ENCODE measurements around the gene GBP2.

DNA sequence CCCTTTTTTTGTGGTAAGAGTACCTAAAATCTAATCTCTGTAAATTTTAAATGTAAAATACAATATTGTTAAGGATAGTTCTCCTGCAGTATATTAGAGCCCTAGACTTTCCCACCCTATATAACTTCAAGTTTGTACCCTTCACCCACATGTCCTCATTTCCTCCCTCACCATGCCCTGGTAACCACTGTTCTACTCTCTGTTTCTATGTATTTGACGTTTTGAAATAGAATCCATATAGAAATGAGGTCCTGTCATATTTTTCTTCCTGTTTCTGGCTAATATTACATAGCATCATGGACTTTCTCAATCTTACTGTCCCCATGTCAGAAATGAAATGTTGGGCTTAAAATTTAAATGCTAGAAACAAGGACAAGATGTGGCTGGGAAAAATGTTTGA is 25.1 kb upstream of the GBP2 start:
- TF ChIP-seq ZNF197 (CRISPR knock-in tag; IDR thresholded peaks at IDR 0.05; ENCODE audit: low read depth) (no peak), SP1 (CRISPR knock-in tag; IDR thresholded peaks at IDR 0.05) (no peak), ZFPM2 (CRISPR knock-in tag; IDR thresholded peaks at IDR 0.05) (no peak)
- TF ChIP-seq, protein P1, sequence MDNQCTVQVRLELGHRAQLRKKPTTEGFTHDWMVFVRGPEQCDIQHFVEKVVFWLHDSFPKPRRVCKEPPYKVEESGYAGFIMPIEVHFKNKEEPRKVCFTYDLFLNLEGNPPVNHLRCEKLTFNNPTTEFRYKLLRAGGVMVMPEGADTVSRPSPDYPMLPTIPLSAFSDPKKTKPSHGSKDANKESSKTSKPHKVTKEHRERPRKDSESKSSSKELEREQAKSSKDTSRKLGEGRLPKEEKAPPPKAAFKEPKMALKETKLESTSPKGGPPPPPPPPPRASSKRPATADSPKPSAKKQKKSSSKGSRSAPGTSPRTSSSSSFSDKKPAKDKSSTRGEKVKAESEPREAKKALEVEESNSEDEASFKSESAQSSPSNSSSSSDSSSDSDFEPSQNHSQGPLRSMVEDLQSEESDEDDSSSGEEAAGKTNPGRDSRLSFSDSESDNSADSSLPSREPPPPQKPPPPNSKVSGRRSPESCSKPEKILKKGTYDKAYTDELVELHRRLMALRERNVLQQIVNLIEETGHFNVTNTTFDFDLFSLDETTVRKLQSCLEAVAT (IDR thresholded peaks at IDR 0.05), result no peak
- TF ChIP-seq, protein P2, sequence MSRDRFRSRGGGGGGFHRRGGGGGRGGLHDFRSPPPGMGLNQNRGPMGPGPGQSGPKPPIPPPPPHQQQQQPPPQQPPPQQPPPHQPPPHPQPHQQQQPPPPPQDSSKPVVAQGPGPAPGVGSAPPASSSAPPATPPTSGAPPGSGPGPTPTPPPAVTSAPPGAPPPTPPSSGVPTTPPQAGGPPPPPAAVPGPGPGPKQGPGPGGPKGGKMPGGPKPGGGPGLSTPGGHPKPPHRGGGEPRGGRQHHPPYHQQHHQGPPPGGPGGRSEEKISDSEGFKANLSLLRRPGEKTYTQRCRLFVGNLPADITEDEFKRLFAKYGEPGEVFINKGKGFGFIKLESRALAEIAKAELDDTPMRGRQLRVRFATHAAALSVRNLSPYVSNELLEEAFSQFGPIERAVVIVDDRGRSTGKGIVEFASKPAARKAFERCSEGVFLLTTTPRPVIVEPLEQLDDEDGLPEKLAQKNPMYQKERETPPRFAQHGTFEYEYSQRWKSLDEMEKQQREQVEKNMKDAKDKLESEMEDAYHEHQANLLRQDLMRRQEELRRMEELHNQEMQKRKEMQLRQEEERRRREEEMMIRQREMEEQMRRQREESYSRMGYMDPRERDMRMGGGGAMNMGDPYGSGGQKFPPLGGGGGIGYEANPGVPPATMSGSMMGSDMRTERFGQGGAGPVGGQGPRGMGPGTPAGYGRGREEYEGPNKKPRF (IDR thresholded peaks at IDR 0.05; ENCODE audit: low read depth, low read length), result no peak
- TF ChIP-seq, protein P3, sequence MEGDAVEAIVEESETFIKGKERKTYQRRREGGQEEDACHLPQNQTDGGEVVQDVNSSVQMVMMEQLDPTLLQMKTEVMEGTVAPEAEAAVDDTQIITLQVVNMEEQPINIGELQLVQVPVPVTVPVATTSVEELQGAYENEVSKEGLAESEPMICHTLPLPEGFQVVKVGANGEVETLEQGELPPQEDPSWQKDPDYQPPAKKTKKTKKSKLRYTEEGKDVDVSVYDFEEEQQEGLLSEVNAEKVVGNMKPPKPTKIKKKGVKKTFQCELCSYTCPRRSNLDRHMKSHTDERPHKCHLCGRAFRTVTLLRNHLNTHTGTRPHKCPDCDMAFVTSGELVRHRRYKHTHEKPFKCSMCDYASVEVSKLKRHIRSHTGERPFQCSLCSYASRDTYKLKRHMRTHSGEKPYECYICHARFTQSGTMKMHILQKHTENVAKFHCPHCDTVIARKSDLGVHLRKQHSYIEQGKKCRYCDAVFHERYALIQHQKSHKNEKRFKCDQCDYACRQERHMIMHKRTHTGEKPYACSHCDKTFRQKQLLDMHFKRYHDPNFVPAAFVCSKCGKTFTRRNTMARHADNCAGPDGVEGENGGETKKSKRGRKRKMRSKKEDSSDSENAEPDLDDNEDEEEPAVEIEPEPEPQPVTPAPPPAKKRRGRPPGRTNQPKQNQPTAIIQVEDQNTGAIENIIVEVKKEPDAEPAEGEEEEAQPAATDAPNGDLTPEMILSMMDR (IDR thresholded peaks at IDR 0.05 in 2 of 3, conservative IDR thresholded peaks at IDR 0.05 in 1 of 3; ENCODE audit: insufficient read depth in 2 of 3, low read depth in 1 of 3, low read length in 3 of 3), result no peak

All from K562 (cell line).